Urothelium cell line (cell line): ENCODE data around the gene PLA2G4E.

Source experiments
- DNase-seq: peaks from one replicate; pipeline ENCODE4 v3.0.0; 2011; ENCODE audit warnings: low spot score, mixed read lengths
- FAIRE-seq: peaks from 2 replicates; lab custom pipeline; 2011; peaks lifted over from hg19 to GRCh38; lab: Jason Lieb, UNC

The PLA2G4E gene

GRCh38 chr15:41958002-41958420, 62.8 kb downstream of the PLA2G4E start:
- FAIRE-seq, result no peak

GRCh38 chr15:41957021-41957897, 63.6 kb downstream of the PLA2G4E start:
- FAIRE-seq, result no peak
- no peak for DNase-seq

More at GRCh38 chr15:41958002-41958420, 62.8 kb downstream of the PLA2G4E start:
- DNase-seq, result no peak

- FAIRE-seq (no peak), DNase-seq (no peak)
These were observed 64.9 kb downstream of the PLA2G4E start for GRCh38 chr15:41955807-41956525.

- FAIRE-seq (no peak), DNase-seq (no peak)
These were observed 65.7 kb downstream of the PLA2G4E start for GRCh38 chr15:41955100-41955499.

GRCh38 chr15:41954036-41954435, 66.8 kb downstream of the PLA2G4E start:
- no peak for FAIRE-seq
- no peak for DNase-seq

GRCh38 chr15:41952013-41952563, 68.8 kb downstream of the PLA2G4E start:
- no peak for FAIRE-seq

GRCh38 chr15:41951571-41951970, 69.3 kb downstream of the PLA2G4E start:
- no peak for FAIRE-seq

More at GRCh38 chr15:41952013-41952563, 68.8 kb downstream of the PLA2G4E start:
- DNase-seq, result no peak

GRCh38 chr15:41950489-41950888, 70.4 kb downstream of the PLA2G4E start:
- no peak for DNase-seq
- FAIRE-seq, result no peak

More at GRCh38 chr15:41951571-41951970, 69.3 kb downstream of the PLA2G4E start:
- DNase-seq, result no peak

- DNase-seq (no peak), FAIRE-seq (no peak)
These were observed 70.7 kb downstream of the PLA2G4E start for GRCh38 chr15:41950127-41950483.

- no peak for FAIRE-seq
These were observed 71.3 kb downstream of the PLA2G4E start for GRCh38 chr15:41949401-41950126.

GRCh38 chr15:41948490-41948889, 72.4 kb downstream of the PLA2G4E start:
- DNase-seq, result no peak
- no peak for FAIRE-seq

More at GRCh38 chr15:41949401-41950126, 71.3 kb downstream of the PLA2G4E start:
- no peak for DNase-seq

- FAIRE-seq (no peak), DNase-seq (no peak)
These were observed 73.9 kb downstream of the PLA2G4E start for GRCh38 chr15:41946970-41947369.

- peak; percentile 61 for FAIRE-seq
- no peak for DNase-seq
These were observed 75.1 kb downstream of the PLA2G4E start for GRCh38 chr15:41945731-41946130.

GRCh38 chr15:41945221-41945620, 75.6 kb downstream of the PLA2G4E start:
- no peak for DNase-seq
- FAIRE-seq, result no peak

- FAIRE-seq (peak; percentile 81), DNase-seq (peak; percentile 86)
These were observed 76.4 kb downstream of the PLA2G4E start for GRCh38 chr15:41944313-41944940.

- FAIRE-seq (no peak), DNase-seq (no peak)
These were observed 77.1 kb downstream of the PLA2G4E start for GRCh38 chr15:41943543-41944312.

GRCh38 chr15:41942886-41943285, 78.0 kb downstream of the PLA2G4E start:
- FAIRE-seq, result no peak

GRCh38 chr15:41941644-41942415, 79.0 kb downstream of the PLA2G4E start:
- FAIRE-seq (no peak), DNase-seq (no peak)

More at GRCh38 chr15:41942886-41943285, 78.0 kb downstream of the PLA2G4E start:
- DNase-seq, result no peak

GRCh38 chr15:41940441-41940857, 80.4 kb downstream of the PLA2G4E start:
- DNase-seq, result peak; percentile 68
- FAIRE-seq, result peak; percentile 55
